ENCODE data around the gene OR11A1. TPM values are rescaled to one million over a fixed set of nuclear protein-coding genes. Genes with fewer than 3 reads are reported as not detected.

The OR11A1 gene
- polyA plus RNA-seq, 4 donors = not detected

DNA sequence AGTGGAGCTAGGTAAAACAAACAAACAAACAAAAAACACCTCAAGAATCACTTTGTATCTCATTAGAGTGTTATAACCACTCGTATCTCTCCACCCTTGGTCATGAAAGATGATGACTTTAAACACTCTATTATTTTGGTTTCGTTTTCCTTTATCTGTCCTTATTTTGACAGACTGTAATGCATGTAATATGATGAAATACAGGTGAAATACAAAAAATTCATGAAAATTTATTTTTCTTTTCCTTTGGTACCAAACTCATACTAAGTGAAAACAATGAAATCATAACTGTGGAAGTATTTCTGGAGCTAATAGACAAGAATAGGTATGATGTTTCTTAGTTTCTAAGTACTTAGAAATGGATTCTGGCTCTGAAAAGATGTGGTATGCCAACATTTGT is 57.3 kb downstream of the OR11A1 start:
- no peak for DNase-seq (ENCODE audit: low read depth in 4 of 4, low spot score in 2 of 4)

DNA sequence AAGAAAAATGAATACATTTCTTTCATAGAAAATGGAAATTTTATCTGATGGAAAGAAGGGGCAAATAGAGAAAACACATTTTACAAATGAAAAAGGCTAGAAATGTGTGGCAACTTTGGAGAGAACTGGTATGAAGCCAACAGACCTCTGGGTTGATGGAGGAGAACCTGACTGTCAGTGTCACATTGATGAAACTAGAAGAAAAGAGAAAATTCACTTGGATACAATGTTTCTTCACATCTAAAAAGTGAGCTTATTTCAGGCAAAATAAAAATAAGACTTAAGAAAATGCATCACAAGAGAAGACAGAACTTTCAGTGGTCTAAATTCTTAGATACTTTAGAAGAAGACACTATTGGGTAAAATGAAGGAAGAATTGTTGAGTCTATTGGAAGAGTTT is 61.5 kb downstream of the OR11A1 start, which contains the start of gene OR12D2:
OR12D2 (plus strand) TSS at position 301 of the 400 bp plus-strand sequence. CDS start 1,069 bp downstream, outside the sequence.
- DNase-seq (ENCODE audit: low read depth in 4 of 4, low spot score in 2 of 4) = no peak

DNA sequence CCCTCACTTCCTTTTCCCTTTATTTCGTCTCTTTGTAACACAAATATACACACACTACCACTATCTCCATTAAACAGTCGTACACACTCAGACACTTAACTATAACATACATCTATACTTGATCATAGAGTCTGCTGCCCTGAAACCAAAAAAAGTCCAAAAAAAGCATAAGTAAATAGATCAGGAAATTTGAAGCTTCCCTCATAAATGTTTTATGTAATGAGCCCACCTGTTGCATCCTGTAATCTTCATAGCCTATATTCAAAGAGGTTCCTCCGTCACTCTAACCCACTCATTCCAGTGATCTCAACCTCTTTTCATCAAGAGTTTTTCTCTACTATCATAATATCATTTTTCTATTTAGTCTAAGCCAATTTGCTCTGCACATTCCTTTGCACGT is 68.3 kb downstream of the OR11A1 start:
- DNase-seq (ENCODE audit: low read depth in 4 of 4, low spot score in 2 of 4) = no peak

DNA sequence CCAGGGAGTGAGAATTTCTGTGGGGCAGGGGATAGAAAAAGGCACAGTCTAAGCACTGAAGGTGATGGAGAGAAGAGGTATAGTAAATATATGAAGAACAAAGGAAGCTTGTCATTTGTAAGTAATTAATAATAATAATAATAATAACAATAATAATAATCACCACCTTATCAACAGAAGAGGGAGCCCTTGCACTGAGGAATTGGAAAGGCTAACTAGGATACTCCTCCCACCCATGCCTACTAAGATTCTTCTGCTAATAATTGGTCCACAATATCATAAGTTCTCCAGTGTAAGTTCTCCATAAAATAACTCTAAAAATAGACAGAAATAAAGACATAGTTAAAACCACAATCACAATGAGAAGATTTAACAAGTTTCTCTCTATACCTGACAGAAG is 80.9 kb downstream of the OR11A1 start:
- DNase-seq (ENCODE audit: low read depth in 4 of 4, low spot score in 2 of 4) = no peak

Other genes with a start within 250 kb of the OR11A1 start
- gene OR14J1, start 155.4 kb downstream of the OR11A1 start, polyA plus RNA-seq (ENCODE audit: insufficient read length in 4 of 4) = under 1 TPM; 0.03 to 0.11 (median 0.07) TPM
- not detected for gene OR5V1, start 88.2 kb downstream of the OR11A1 start, polyA plus RNA-seq (ENCODE audit: insufficient read length in 4 of 4)
- gene OR12D3, start 81.8 kb downstream of the OR11A1 start, polyA plus RNA-seq (ENCODE audit: insufficient read length in 4 of 4) = not detected
- gene OR12D2, start 61.4 kb downstream of the OR11A1 start, polyA plus RNA-seq (ENCODE audit: insufficient read length in 4 of 4) = not detected
- not detected for gene OR12D1, start 42.1 kb downstream of the OR11A1 start, polyA plus RNA-seq (ENCODE audit: insufficient read length in 4 of 4)
- not detected for gene OR10C1, start 17.8 kb downstream of the OR11A1 start, polyA plus RNA-seq (ENCODE audit: insufficient read length in 4 of 4)
- not detected for gene OR2H1, start 84 bp upstream of the OR11A1 start, polyA plus RNA-seq (ENCODE audit: insufficient read length in 4 of 4)
- gene MAS1L, start 30.9 kb upstream of the OR11A1 start, polyA plus RNA-seq (ENCODE audit: insufficient read length in 4 of 4) = not detected
- gene UBD, start 102.7 kb upstream of the OR11A1 start, polyA plus RNA-seq (ENCODE audit: insufficient read length in 4 of 4) = 1 to 10 TPM in 2 of 4 donors, under 1 TPM in 2; 0.62 to 1.4 (median 1.0) TPM
- gene OR2H2, start 128.1 kb upstream of the OR11A1 start, polyA plus RNA-seq (ENCODE audit: insufficient read length in 4 of 4) = under 1 TPM in 2 of 4 donors, not detected in 2; 0.22 to 0.25 TPM
- 100 to 1,000 TPM in 2 of 4 donors, 10 to 100 TPM in 2; 33.2 to 114 (median 74.1) TPM for gene GABBR1, start 176.1 kb upstream of the OR11A1 start, polyA plus RNA-seq (ENCODE audit: insufficient read length in 4 of 4)
- gene MOG, start 200.0 kb upstream of the OR11A1 start, polyA plus RNA-seq (ENCODE audit: insufficient read length in 4 of 4) = under 1 TPM in 2 of 4 donors, not detected in 2; 0.22 to 0.49 TPM
- under 1 TPM in 3 of 4 donors, not detected in 1; 0.16 to 0.24 (median 0.21) TPM for gene ZFP57, start 224.1 kb upstream of the OR11A1 start, polyA plus RNA-seq (ENCODE audit: insufficient read length in 4 of 4)